Measurements from ENCODE around the gene CLDN5.

Gene CLDN5

DNA sequence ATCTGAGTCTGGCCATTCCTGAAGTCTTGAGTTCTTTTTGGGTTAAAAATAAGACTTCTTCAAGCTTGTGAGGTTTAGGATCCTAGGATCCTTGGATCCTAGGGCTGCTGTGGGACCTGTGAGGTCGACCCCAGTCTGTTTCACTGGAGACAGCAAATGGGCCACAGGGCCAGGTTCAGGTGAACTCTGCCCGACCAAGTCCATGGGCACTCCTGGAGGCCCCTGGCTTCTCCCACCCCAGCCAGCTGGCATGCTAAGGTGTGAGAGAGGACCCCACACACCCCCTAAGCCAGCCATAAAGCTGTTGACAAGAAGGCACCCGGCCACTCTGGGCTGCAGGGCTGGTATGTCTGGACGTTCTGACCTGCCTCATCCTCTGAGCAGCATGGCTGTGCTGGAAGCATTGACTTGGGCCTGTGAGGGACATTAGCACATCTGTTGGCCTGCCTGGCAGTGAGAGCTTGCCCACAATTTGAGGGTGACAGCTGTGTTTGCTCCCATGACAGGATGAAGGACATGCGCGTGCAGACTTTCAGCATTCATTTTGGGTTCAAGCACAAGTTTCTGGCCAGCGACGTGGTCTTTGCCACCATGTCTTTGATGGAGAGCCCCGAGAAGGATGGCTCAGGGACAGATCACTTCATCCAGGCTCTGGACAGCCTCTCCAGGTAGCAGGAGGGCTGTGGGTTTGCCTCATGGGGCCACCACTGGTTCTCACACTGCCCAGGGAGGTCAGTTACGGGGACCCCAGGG lies 16.0 kb downstream of the CLDN5 start:
- DNase-seq (ENCODE audit: extremely low spot score), result no peak
- POLR2A ChIA-PET, result no interaction called here
- CTCF ChIA-PET, result interaction anchor here (1.1 to 1.4 kb wide), 2 partner anchors 52 to 329 kb away, joined by 3 read pairs; no protein-coding TSS in a partner anchor
- TF ChIP-seq, protein P1, sequence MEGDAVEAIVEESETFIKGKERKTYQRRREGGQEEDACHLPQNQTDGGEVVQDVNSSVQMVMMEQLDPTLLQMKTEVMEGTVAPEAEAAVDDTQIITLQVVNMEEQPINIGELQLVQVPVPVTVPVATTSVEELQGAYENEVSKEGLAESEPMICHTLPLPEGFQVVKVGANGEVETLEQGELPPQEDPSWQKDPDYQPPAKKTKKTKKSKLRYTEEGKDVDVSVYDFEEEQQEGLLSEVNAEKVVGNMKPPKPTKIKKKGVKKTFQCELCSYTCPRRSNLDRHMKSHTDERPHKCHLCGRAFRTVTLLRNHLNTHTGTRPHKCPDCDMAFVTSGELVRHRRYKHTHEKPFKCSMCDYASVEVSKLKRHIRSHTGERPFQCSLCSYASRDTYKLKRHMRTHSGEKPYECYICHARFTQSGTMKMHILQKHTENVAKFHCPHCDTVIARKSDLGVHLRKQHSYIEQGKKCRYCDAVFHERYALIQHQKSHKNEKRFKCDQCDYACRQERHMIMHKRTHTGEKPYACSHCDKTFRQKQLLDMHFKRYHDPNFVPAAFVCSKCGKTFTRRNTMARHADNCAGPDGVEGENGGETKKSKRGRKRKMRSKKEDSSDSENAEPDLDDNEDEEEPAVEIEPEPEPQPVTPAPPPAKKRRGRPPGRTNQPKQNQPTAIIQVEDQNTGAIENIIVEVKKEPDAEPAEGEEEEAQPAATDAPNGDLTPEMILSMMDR (IDR thresholded peaks at IDR 0.05; ENCODE audit: control extremely low read depth, extremely low read depth, low read depth, missing control alignments), result no peak

DNA sequence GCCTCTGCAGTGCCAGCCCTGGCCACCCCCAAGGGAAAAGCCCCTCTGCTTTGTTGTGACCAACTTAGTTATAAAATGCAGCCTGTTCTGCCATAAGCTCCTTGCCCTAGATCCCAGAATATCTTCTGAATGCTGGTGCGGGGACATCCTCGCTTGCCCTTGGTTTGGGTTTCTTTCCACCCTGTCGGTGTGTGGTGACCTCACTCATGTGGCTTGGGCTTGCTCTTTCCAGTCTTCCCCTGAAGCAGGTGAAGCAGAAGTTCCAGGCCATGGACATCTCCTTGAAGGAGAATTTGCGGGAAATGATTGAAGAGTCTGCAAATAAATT lies 16.7 kb downstream of the CLDN5 start:
- TF ChIP-seq, protein P1 (IDR thresholded peaks at IDR 0.05; ENCODE audit: control extremely low read depth, extremely low read depth, low read depth, missing control alignments), result no peak
- no peak for DNase-seq (ENCODE audit: extremely low spot score)
- CTCF ChIA-PET, result interaction anchor here (1.4 kb wide), 1 partner anchor 328 kb away, joined by 3 read pairs; no protein-coding TSS in a partner anchor
- POLR2A ChIA-PET, result no interaction called here

DNA sequence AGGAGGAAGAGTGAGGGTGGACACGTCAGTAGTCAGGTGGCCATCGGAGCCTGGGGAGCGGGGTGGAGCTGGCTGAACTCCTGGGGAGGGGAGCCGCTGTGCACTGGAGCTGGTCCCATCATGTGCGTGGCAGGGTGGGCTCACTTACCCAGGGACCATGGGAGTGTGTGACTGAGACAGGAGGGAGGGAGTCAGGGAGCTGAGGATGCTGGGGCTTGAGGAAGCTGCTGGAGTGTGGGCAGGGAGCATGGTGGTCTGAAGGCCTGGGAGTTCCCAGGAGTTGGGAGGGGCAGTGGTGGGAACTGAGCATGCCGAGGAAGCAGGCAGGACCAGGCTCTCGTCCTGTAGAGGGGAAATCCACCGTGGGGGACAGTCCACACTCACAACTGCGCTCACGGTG lies 18.0 kb downstream of the CLDN5 start:
- ChIA-PET POLR2A (no interaction called here), CTCF (interaction anchor here (1.1 to 2.5 kb wide), 2 partner anchors 10 to 124 kb away, joined by 3 to 8 read pairs; no protein-coding TSS in a partner anchor)
- DNase-seq (ENCODE audit: extremely low spot score), result no peak
- TF ChIP-seq, protein P1 (IDR thresholded peaks at IDR 0.05; ENCODE audit: control extremely low read depth, extremely low read depth, low read depth, missing control alignments), result no peak

DNA sequence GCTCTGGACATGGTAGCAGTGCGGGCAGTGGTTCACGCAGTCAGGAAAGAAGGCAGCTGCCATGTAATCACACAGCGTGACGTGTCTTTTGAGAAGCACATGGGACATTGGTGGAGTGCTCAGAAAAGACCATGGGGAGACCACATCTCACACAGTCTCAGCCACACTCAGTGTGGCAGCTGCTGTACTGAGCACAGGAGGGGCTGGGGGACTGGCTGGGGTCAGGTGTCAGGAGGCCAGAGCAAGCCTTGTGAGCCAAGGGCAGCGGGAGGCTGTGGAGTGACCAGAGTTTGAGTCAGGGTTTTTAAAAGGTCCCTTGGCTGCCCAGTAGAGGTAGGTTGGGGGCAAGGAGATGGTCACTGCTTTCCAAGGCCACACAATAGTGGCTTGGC lies 18.5 kb downstream of the CLDN5 start:
- no peak for DNase-seq (ENCODE audit: extremely low spot score)
- POLR2A ChIA-PET, result no interaction called here
- CTCF ChIA-PET, result interaction anchor here (1.1 to 2.5 kb wide), 2 partner anchors 10 to 124 kb away, joined by 3 to 8 read pairs; no protein-coding TSS in a partner anchor
- TF ChIP-seq, protein P1 (IDR thresholded peaks at IDR 0.05; ENCODE audit: control extremely low read depth, extremely low read depth, low read depth, missing control alignments), result no peak

DNA sequence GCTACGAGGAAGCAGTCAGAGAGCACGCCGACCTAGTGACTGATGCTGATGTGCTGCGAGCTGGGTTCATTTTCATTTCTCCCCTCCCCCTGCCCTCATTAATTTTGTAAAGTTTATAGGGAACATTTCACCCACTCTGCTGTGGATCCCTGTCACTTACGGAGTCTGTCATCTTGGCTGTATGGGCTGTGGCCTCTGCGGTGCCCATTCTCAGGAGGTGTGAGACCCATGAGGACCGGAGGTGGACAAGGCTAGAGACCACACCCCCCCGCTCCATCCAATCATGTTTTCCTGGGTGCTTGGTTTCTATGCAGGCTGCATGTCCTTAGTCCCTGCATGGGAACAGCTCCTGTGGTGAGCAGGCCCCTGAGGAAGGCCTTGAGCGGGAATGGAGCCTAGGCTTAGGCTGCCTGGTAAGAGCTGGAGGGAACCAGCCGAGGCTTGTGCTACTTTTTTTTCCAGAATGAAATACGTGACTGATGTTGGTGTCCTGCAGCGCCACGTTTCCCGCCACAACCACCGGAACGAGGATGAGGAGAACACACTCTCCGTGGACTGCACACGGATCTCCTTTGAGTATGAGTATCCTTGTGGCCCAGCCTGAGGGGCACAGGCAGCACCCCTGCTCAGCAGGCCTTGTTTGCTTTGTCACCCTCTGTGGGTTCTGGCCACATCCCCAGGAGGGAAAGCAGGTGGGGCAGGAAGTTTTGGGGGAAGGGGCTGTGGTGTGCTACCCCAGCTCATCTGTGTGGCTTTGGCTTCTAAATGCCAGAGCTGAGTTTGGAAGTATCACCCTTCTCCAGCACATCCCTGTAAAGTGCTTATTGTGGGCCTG lies 19.1 kb downstream of the CLDN5 start:
- DNase-seq (ENCODE audit: extremely low spot score), result no peak
- ChIA-PET POLR2A (no interaction called here), CTCF (interaction anchor here (2.5 kb wide), 1 partner anchor 125 kb away, joined by 8 read pairs; no protein-coding TSS in a partner anchor)
- TF ChIP-seq, protein P1 (IDR thresholded peaks at IDR 0.05; ENCODE audit: control extremely low read depth, extremely low read depth, low read depth, missing control alignments), result no peak

DNA sequence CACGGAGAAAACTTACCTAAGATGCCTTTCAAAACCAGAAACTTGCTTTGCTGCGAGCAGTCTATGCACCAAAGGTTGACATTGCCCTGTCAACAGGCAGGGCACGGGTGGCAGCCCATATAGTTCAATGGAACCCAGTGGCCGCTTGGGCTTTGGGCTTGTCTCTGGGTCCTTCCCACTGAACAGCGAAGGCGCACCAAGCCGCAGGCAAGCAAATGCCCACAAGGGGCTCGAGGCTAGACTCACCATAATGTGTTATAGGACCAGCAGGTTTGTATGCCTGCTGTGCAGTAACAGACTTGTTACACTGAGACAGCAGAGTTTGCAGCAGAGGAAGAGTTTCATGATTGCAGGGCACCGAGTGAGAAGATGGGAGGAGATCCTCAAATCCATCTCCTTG lies 20.3 kb downstream of the CLDN5 start:
- TF ChIP-seq, protein P1 (IDR thresholded peaks at IDR 0.05; ENCODE audit: control extremely low read depth, extremely low read depth, low read depth, missing control alignments), result no peak
- DNase-seq (ENCODE audit: extremely low spot score), result no peak
- CTCF ChIA-PET, result interaction anchor here (0.7 to 2.5 kb wide), 2 partner anchors 126 to 1625 kb away, joined by 3 to 8 read pairs; no protein-coding TSS in a partner anchor
- POLR2A ChIA-PET, result no interaction called here
